Measurements from ENCODE around the gene IRX3.
"Not testable (repeated sequence)": the region's sequence is repeated elsewhere in the genome, so short reads cannot be mapped to it uniquely, and the experiment has no call there.

The IRX3 gene

GRCh38 chr16:54273566-54273965, 13.0 kb downstream of the IRX3 start:
- no peak for DNase-seq

- DNase-seq = peak in 1 of 2 experiments; percentile 14
These were observed 15.9 kb downstream of the IRX3 start for GRCh38 chr16:54270711-54271110.

- DNase-seq = no peak
These were observed 17.1 kb downstream of the IRX3 start for GRCh38 chr16:54269461-54269860.

GRCh38 chr16:54268766-54269165, 17.8 kb downstream of the IRX3 start:
- DNase-seq = no peak

GRCh38 chr16:54268340-54268739, 18.2 kb downstream of the IRX3 start:
- DNase-seq = no peak

GRCh38 chr16:54266363-54266955, 20.1 kb downstream of the IRX3 start:
- no peak for DNase-seq

- no peak for DNase-seq
These were observed 20.9 kb downstream of the IRX3 start for GRCh38 chr16:54265575-54266107.

- no peak for DNase-seq
These were observed 33.5 kb downstream of the IRX3 start for GRCh38 chr16:54253118-54253517.

GRCh38 chr16:54248863-54249710, 37.5 kb downstream of the IRX3 start:
- no peak for DNase-seq

- DNase-seq = not testable (repeated sequence)
These were observed 38.9 kb downstream of the IRX3 start for GRCh38 chr16:54247705-54248104.

- DNase-seq = no peak
These were observed 40.1 kb downstream of the IRX3 start for GRCh38 chr16:54246454-54246821.

GRCh38 chr16:54245788-54246453, 40.7 kb downstream of the IRX3 start:
- DNase-seq = no peak

GRCh38 chr16:54244061-54244886, 42.3 kb downstream of the IRX3 start:
- DNase-seq = peak; percentile 73 to 79

GRCh38 chr16:54243202-54243601, 43.4 kb downstream of the IRX3 start:
- DNase-seq = no peak

- DNase-seq = no peak
These were observed 44.4 kb downstream of the IRX3 start for GRCh38 chr16:54242199-54242598.

GRCh38 chr16:54241525-54241924, 45.1 kb downstream of the IRX3 start:
- DNase-seq = no peak

GRCh38 chr16:54240271-54241129, 46.1 kb downstream of the IRX3 start:
- no peak for DNase-seq

GRCh38 chr16:54239456-54239855, 47.1 kb downstream of the IRX3 start:
- DNase-seq = no peak

- no peak for DNase-seq
These were observed 49.8 kb downstream of the IRX3 start for GRCh38 chr16:54236773-54237172.

- no peak for DNase-seq
These were observed 53.0 kb downstream of the IRX3 start for GRCh38 chr16:54233615-54234014.

Data from Kasumi-1 (cell line).